ENCODE measurements around the gene PDYN. TPM values are rescaled to one million over a fixed set of nuclear protein-coding genes. Genes with fewer than 3 reads are reported as not detected.
"Not testable (repeated sequence)": the region's sequence is repeated elsewhere in the genome, so short reads cannot be mapped to it uniquely, and the experiment has no call there.

PDYN gene
- not detected for polyA plus RNA-seq

DNA sequence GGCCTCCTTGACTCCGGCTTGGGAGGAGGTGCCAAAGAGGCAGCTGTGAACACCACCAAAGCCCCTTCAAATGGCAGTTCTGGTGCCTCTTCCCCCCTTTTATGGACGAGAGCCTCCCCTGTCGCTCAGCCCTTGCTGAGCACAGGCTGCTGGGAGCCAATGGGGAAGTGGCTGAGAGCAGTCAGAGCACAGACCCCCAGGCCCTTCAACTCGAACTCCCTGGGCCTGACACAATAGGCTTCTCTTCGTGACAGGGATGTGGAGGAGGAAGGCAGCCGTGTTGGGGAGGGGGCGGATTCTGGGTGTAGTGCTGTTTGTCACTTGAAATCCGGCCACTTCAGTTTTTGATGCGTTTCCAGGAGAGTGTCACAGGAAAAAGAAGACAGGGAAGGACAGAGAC is at the start of gene PDYN:
Gene PDYN (minus strand): TSS at position 73 of the 400 bp plus-strand sequence. CDS start 10,974 bp downstream, outside the sequence.
- no peak for DNase-seq
- Mint-ChIP-seq H3K9me3 (peaks cover 0 to 1% (median 0%) of the 10 kb centered on the region in 6 donors), H3K36me3 (no peaks in the 10 kb centered on the region), H3K4me1 (no peaks in the 10 kb centered on the region), H3K27ac (no peak within 1 kb of the TSS), H3K4me3 (no peak within 1 kb of the TSS), H3K27me3 (ENCODE audit: low read depth in 3 of 3) (peaks cover 3 to 22% (median 19%) of the 10 kb centered on the region in 3 donors)

DNA sequence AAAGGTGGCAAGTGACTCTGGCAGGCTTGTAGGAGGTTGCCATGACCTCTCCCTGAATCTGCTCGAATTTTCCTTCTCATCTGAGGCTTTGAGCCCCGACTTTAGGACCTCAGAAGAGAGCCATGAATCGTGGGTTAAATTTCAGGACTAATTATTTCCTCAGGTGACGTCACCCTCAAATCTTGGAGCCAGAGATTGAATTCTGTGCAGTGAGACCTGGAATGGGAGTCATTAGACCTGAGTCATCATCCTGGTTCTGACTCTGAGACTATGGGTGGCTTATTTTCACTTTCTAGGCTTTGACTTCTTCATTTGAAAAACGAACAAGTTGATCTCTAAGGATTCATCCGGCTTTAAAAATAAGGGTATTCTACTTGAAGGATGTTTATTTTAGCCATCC is 48.5 kb upstream of the PDYN start:
- Mint-ChIP-seq H3K4me3 (no peak overlapping the region), H3K4me1 (no peaks in the 10 kb centered on the region), H3K36me3 (no peaks in the 10 kb centered on the region), H3K27me3 (ENCODE audit: low read depth in 3 of 3) (peaks cover 0 to 10% (median 5%) of the 10 kb centered on the region in 3 donors), H3K27ac (no peak overlapping the region), H3K9me3 (no peaks in the 10 kb centered on the region)
- DNase-seq = no peak

DNA sequence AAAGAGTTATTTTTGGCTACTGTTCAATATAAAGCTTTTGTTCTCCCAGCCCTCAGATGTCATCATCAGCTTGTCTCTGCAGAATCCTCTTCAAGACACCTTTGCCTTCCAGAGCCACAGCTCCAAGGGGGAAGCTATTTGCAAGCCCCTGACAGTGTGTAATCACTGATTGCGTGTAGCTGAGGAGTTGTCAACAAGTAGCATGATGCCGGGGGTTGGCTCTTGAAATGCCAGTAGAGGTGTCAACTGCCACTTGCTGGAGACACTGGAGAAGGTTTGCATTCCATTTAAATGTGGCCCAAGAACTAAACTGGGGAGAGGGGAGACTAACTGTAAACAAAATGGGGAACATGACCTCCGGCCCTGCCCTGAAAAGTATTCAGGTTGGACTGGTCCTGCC is 44.3 kb upstream of the PDYN start:
- H3K4me3 Mint-ChIP-seq = no peak overlapping the region
- H3K27me3 Mint-ChIP-seq (ENCODE audit: low read depth in 3 of 3) = peaks cover 3 to 8% (median 5%) of the 10 kb centered on the region in 3 donors

DNA sequence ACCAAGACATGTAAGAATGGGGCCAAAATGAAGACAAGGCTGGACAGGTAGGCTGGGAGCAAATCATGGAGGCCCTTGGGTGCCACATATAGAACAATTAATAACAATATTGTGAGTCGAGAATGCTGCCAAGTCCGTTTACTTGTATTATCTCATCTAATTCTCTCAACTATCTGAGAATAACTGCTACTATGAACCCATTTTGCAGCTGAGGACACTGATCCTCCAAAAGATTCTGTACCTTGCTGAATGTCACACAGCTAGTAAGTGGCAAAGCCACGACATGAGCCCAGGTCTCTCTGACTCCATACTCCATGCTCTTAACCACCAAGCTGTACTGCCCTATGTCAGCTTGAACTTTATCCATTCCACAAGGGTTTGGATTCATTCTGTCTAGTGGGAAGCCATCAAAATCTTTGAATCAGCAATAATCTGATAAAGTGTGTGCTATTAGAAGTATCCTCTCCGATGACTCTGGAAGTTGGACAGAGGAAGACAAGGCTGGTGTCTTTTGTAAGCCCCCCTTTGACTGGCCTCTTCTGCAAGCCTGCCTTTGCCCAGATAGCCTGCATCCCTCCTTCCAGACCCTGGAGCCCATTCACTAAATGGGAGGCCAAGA is 43.5 kb upstream of the PDYN start:
- Mint-ChIP-seq H3K27ac (no peak overlapping the region), H3K4me3 (no peak overlapping the region), H3K36me3 (no peaks in the 10 kb centered on the region), H3K4me1 (no peaks in the 10 kb centered on the region), H3K9me3 (no peaks in the 10 kb centered on the region), H3K27me3 (ENCODE audit: low read depth in 3 of 3) (peaks cover 3 to 12% (median 5%) of the 10 kb centered on the region in 3 donors)
- DNase-seq = no peak

More for the DNA sequence above, 44.3 kb upstream of the PDYN start:
- Mint-ChIP-seq H3K4me1 (no peaks in the 10 kb centered on the region), H3K9me3 (no peaks in the 10 kb centered on the region), H3K36me3 (no peaks in the 10 kb centered on the region), H3K27ac (no peak overlapping the region)
- no peak for DNase-seq

DNA sequence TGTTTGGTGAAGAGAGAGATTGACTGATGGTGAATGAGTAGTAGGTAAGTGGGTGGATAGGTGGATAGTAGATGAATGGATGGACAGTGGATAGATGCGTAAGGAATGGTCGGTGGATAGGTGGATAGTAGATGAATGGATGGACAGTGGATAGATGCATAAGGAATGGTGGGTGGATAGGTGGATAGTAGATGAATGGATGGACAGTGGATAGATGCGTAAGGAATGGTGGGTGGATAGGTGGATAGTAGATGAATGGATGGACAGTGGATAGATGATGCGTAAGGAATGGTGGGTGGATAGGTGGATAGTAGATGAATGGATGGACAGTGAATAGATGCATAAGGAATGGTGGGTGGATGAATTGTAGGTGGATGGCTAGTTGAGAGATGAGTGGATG is 42.5 kb upstream of the PDYN start:
- H3K9me3 Mint-ChIP-seq, DNase-seq, H3K36me3 Mint-ChIP-seq, H3K27ac Mint-ChIP-seq, H3K4me1 Mint-ChIP-seq, H3K4me3 Mint-ChIP-seq: not testable (repeated sequence)
- peaks cover 3 to 13% (median 5%) of the 10 kb centered on the region in 3 donors for H3K27me3 Mint-ChIP-seq (ENCODE audit: low read depth in 3 of 3)

DNA sequence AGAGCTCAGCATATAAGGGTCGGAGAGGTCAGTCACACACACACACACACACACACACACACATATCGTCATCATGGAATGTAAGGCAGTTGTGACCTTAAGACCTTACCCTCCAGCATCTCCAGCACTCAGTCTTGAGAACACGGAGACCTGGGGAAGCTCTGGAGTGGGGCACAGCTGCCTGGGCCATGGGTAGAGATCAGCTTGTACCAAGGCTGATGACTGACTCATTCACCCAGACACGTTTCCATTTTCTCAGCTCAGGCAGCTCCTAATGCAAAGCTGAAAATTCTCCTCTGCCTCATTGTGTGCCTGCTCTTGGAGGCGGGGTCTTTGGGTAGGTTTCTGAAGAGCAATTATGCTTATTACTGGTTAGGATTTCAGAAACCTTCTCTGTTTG is 38.3 kb upstream of the PDYN start:
- Mint-ChIP-seq H3K36me3 (no peaks in the 10 kb centered on the region), H3K27ac (no peak overlapping the region), H3K4me3 (no peak overlapping the region), H3K9me3 (no peaks in the 10 kb centered on the region), H3K4me1 (no peaks in the 10 kb centered on the region), H3K27me3 (ENCODE audit: low read depth in 3 of 3) (peaks cover 0 to 11% (median 3%) of the 10 kb centered on the region in 3 donors)
- DNase-seq = no peak

DNA sequence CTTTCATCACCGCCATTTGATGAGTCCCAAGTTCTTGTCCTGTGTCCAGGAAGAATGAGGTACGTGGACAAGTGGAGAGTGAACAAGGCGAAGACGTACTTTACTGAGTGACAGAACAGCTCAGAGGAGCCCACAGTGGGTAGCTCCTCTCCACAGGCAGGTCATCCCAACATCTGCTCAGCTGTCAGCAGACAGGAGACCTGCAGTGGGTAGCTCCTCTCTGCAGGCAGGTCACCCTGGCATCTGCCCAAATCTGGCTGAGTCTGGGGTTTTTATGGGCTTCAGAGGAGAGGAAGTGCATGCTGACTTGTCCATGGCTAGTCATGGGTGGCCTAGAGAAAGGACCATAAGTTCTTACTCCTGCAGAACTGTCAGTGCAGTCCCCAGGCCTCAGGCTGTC is 32.7 kb upstream of the PDYN start:
- Mint-ChIP-seq H3K4me1 (no peaks in the 10 kb centered on the region), H3K36me3 (no peaks in the 10 kb centered on the region), H3K27ac (no peak overlapping the region), H3K4me3 (no peak overlapping the region), H3K9me3 (no peaks in the 10 kb centered on the region), H3K27me3 (ENCODE audit: low read depth in 3 of 3) (peaks cover 0 to 7% (median 2%) of the 10 kb centered on the region in 3 donors)
- no peak for DNase-seq

DNA sequence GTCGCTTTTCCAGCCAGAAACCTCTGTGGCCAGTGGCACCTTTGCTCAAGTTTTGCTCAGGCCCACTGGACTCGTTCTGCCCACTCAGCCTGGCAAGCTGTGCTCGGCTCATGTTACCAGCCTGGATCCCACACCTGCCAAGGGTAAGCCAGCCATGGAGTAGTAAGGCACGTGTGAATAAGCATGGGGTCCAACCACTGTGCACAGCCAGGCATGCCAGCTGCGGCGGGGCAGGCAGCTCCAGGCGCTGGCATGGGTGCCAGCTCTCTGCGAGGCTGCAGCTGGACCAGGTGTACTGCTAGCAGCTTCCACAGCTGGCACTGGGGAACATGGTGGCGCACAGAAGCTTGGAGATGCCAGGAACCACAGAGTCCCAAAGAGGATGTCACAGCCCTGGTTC is 32.1 kb upstream of the PDYN start:
- no peak for DNase-seq
- no peaks in the 10 kb centered on the region for H3K4me1 Mint-ChIP-seq
- H3K27ac Mint-ChIP-seq = no peak overlapping the region
- H3K36me3 Mint-ChIP-seq = no peaks in the 10 kb centered on the region
- peaks cover 0 to 3% (median 2%) of the 10 kb centered on the region in 3 donors for H3K27me3 Mint-ChIP-seq (ENCODE audit: low read depth in 3 of 3)
- no peaks in the 10 kb centered on the region for H3K9me3 Mint-ChIP-seq
- no peak overlapping the region for H3K4me3 Mint-ChIP-seq

DNA sequence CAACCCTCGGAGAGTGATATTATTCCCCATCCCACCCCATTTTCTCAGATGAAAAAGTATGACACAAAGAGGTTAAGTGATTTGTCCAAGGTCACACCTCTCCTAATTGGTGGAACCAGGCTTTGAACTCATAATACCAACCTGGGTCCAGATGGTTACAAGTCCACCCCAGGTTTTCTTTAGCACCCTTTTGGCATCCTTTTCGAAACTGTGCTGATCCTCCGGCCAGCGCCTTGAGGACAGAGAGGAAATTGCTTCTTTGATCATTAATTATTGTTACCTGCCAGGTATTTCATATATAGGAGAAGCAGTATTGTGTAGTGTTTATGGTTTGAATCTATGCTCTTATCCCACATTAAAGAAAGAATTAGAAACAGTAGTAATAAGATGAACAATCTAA is 29.3 kb upstream of the PDYN start:
- no peak for DNase-seq
- Mint-ChIP-seq H3K9me3 (no peaks in the 10 kb centered on the region), H3K4me1 (no peaks in the 10 kb centered on the region), H3K27ac (no peak overlapping the region), H3K4me3 (no peak overlapping the region), H3K27me3 (ENCODE audit: low read depth in 3 of 3) (peaks cover 0 to 4% (median 2%) of the 10 kb centered on the region in 3 donors), H3K36me3 (no peaks in the 10 kb centered on the region)

DNA sequence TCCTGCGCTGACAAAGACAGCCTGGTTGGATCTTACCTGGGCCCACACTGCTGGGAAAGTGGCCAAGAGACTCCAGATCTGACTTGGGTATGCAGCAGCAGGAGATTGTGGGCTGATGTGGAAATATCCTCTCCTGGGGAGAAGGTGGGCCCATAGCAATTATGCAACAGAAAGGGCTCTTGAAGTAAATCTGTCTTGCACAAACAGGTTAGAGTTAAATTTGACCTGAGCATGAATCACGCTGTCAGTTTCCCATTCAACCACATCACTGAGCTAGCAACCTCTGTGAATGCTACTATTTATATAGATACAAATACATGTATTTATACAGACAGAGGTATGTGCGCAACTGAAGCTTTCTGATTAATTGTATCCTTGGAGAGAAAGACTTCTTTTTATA is 28.3 kb upstream of the PDYN start:
- no peak overlapping the region for H3K4me3 Mint-ChIP-seq
- no peaks in the 10 kb centered on the region for H3K4me1 Mint-ChIP-seq
- no peak for DNase-seq
- no peaks in the 10 kb centered on the region for H3K9me3 Mint-ChIP-seq
- no peaks in the 10 kb centered on the region for H3K36me3 Mint-ChIP-seq
- H3K27ac Mint-ChIP-seq = no peak overlapping the region
- peaks cover 0 to 4% (median 2%) of the 10 kb centered on the region in 3 donors for H3K27me3 Mint-ChIP-seq (ENCODE audit: low read depth in 3 of 3)

DNA sequence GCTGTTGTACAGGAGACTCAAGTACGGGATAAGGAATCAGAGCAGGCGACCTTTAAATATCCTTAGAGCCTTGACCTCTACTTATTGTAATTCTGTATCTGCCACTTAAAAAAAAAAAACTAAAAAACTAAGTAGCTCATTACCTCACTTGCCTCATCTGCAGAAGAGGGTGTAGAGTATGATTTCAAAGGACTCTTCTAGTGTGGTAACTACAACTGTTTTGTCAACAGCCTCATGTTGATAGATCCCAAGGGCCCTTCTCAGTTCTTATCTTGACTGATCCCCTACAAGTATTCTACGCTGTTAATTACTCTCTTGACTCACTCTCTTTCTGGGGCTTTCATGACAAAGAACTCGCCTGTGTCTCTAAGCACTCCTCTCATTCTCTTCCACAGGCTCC is 16.7 kb upstream of the PDYN start:
- no peak overlapping the region for H3K4me3 Mint-ChIP-seq
- H3K27me3 Mint-ChIP-seq (ENCODE audit: low read depth in 3 of 3) = peaks cover 4 to 15% (median 4%) of the 10 kb centered on the region in 3 donors
- H3K4me1 Mint-ChIP-seq = no peaks in the 10 kb centered on the region
- no peaks in the 10 kb centered on the region for H3K36me3 Mint-ChIP-seq
- DNase-seq = no peak
- no peak overlapping the region for H3K27ac Mint-ChIP-seq
- H3K9me3 Mint-ChIP-seq = no peaks in the 10 kb centered on the region

DNA sequence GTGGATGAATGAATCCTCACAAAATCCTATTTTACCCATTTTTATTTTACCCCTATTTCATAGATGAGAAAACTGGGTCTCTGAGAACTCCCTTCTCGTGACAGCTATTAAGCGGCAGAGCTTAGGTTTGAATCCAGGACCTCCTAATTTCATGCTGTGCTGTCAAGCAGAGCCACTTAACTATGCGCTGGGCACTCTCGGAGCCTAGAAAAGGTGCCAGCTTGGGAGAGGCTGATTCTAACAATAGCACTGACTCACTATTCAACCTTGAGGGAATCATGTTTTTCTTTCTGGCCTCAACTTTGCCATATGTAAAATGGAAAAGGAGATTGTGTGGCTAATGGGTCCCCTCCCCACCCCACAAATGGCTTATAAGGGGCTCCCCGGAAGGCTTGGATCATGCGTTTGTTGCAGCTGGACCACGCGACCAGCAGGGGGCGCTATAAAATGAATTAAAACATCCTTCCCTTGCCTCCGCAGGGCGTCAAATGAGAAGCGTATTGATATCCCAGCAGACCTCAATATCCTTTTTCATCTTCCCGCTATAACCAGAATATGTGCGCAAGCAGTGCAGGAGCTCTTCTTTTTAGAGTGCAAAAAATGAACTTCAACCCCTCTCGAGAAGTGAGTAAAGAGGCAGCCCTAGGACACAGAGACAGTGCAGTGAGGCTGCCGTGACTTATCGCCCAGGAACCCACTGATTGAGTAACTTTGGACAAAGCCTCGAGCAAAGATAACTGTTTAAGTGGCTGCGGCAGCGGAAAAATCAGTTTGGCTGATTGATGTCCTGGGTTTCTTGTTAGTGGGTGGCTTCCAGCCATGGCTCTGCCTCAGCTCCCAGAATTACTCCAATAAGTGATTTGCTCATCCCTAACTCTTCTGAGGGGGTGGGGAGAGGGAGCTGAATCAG is 12.8 kb upstream of the PDYN start:
- H3K9me3 Mint-ChIP-seq = no peaks in the 10 kb centered on the region
- H3K4me1 Mint-ChIP-seq = no peaks in the 10 kb centered on the region
- H3K4me3 Mint-ChIP-seq = no peak overlapping the region
- DNase-seq = peak in 2 of 3 donors; percentile 12 to 13
- H3K36me3 Mint-ChIP-seq = no peaks in the 10 kb centered on the region
- H3K27ac Mint-ChIP-seq = no peak overlapping the region
- H3K27me3 Mint-ChIP-seq (ENCODE audit: low read depth in 3 of 3) = peaks cover 2 to 10% (median 4%) of the 10 kb centered on the region in 3 donors

DNA sequence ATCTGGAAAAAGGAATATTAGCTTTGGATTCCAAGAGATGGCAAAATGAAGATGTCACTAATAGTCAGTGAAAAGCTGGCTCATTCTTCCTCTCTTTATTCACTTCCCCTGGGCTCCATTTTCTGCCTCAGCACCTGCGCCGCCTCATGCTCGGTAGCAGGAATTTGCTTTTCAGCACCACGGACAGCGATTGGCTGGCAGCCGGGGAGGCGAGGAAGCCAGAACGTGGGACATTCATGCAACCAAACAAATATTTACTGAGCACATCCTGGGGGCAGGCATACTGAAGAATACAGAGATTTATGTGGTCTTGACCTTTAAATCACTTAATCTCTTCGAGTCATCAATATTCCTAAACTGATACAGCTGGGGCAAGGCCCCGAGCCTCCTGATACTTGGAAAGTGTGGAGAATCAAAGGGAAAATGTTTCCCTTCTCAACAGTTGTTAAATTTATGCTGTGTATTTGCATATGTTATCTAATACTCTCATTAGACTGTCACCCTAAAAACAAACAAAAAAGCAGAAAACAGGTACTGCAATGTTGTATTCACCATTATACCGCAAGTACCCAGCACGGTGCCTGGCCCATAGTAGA is 12.1 kb upstream of the PDYN start:
- H3K36me3 Mint-ChIP-seq = no peaks in the 10 kb centered on the region
- DNase-seq = peak; percentile 18 to 37 (median 37)
- H3K9me3 Mint-ChIP-seq = no peaks in the 10 kb centered on the region
- no peak overlapping the region for H3K27ac Mint-ChIP-seq
- H3K4me1 Mint-ChIP-seq = no peaks in the 10 kb centered on the region
- H3K27me3 Mint-ChIP-seq (ENCODE audit: low read depth in 3 of 3) = peaks cover 2 to 12% (median 4%) of the 10 kb centered on the region in 3 donors
- no peak overlapping the region for H3K4me3 Mint-ChIP-seq

DNA sequence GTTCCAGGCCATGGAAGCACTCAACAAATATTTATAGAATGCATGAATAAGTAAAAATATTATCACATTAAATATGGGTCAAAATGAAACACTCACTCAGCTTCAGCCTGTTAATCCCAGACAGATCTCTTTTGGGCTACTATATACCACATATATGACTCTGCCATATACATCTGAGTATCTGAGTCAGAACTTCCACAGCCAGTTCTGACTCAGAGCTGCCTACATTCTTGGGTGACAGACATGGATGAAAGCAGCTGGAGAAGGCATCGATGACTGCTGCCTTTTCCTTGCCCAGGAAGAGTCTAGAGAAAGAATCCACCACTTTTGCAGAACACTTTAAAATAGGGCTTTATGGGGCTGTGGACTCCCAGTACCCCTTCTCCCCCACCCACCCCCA is 11.5 kb upstream of the PDYN start:
- Mint-ChIP-seq H3K4me1 (no peaks in the 10 kb centered on the region), H3K27me3 (ENCODE audit: low read depth in 3 of 3) (peaks cover 2 to 12% (median 2%) of the 10 kb centered on the region in 3 donors), H3K4me3 (no peak overlapping the region), H3K9me3 (no peaks in the 10 kb centered on the region), H3K27ac (no peak overlapping the region), H3K36me3 (no peaks in the 10 kb centered on the region)
- no peak for DNase-seq

Measured in immature natural killer cell (primary cell).